ENCODE data around the gene UGGT1. TPM values are rescaled to one million over a fixed set of nuclear protein-coding genes. Genes with fewer than 3 reads are reported as not detected.
A peak's percentile ranks its signal among the peaks of the same experiment; 100 is the strongest.

Gene UGGT1
- total RNA-seq, 1 experiment from 2014 or later, result 74.1 TPM

GRCh38 chr2:128219891-128220290 is 128.9 kb downstream of the UGGT1 start:
- DNase-seq (ENCODE audit: low spot score), result no peak
- CTCF ChIA-PET, result no interaction called here
- no TSS peak for BruUV-seq (replicated peaks)

GRCh38 chr2:128227862-128228261 is 136.9 kb downstream of the UGGT1 start:
- POLR2A ChIA-PET (ENCODE audit: low non-redundant PET), result interaction anchor here (0.6 kb wide), 1 partner anchor 88 kb away, joined by 3 read pairs; no protein-coding TSS in a partner anchor
- no peak for DNase-seq (ENCODE audit: low spot score)
- no peaks in the 10 kb centered on the region for H3K27me3 ChIP-seq (replicated peaks; ENCODE audit: insufficient read depth, low read depth, low read length, poor library complexity)
- CTCF ChIA-PET, result no interaction called here
- no peak overlapping the region for H3K27ac ChIP-seq (ENCODE audit: low read depth, low read length, poor library complexity, severe bottlenecking)
- no peaks in the 10 kb centered on the region for H3K9me3 ChIP-seq (ENCODE audit: low read depth, low read length, poor library complexity, severe bottlenecking)
- no peak overlapping the region for H3K4me3 ChIP-seq (ENCODE audit: low read depth, low read length, poor library complexity, severe bottlenecking)
- no peaks in the 10 kb centered on the region for H3K36me3 ChIP-seq (ENCODE audit: insufficient read depth, low read length, poor library complexity, severe bottlenecking)
- no peak for TF ChIP-seq CTCF (conservative IDR thresholded peaks at IDR 0.05; ENCODE audit: low read depth, low read length)
- TF ChIP-seq EZH2 (IDR thresholded peaks at IDR 0.05; ENCODE audit: borderline replicate concordance, low read depth, low read length, poor library complexity, severe bottlenecking), result no peak
- no peaks in the 10 kb centered on the region for H3K4me1 ChIP-seq (ENCODE audit: insufficient read depth, low read length, poor library complexity, severe bottlenecking)
- no TSS peak for BruUV-seq (replicated peaks)
- intact Hi-C loops (cut with micrococcal nuclease; ENCODE audit: unreplicated experiment), result no loop called here

More at GRCh38 chr2:128219891-128220290, 128.9 kb downstream of the UGGT1 start:
- POLR2A ChIA-PET (ENCODE audit: low non-redundant PET), result no interaction called here
- Histone ChIP-seq H3K4me1 (ENCODE audit: insufficient read depth, low read length, poor library complexity, severe bottlenecking) (no peaks in the 10 kb centered on the region), H3K27ac (ENCODE audit: low read depth, low read length, poor library complexity, severe bottlenecking) (no peak overlapping the region), H3K9me3 (ENCODE audit: low read depth, low read length, poor library complexity, severe bottlenecking) (no peaks in the 10 kb centered on the region), H3K4me3 (ENCODE audit: low read depth, low read length, poor library complexity, severe bottlenecking) (no peak overlapping the region), H3K27me3 (replicated peaks; ENCODE audit: insufficient read depth, low read depth, low read length, poor library complexity) (no peaks in the 10 kb centered on the region), H3K36me3 (ENCODE audit: insufficient read depth, low read length, poor library complexity, severe bottlenecking) (no peaks in the 10 kb centered on the region)
- no peak for TF ChIP-seq EZH2 (IDR thresholded peaks at IDR 0.05; ENCODE audit: borderline replicate concordance, low read depth, low read length, poor library complexity, severe bottlenecking)
- TF ChIP-seq CTCF (conservative IDR thresholded peaks at IDR 0.05; ENCODE audit: low read depth, low read length), result no peak
- intact Hi-C loops (cut with micrococcal nuclease; ENCODE audit: unreplicated experiment), result no loop called here

GRCh38 chr2:128228894-128229293 is 137.9 kb downstream of the UGGT1 start:
- peak; percentile 27 for DNase-seq (ENCODE audit: low spot score)
- no peak for TF ChIP-seq EZH2 (IDR thresholded peaks at IDR 0.05; ENCODE audit: borderline replicate concordance, low read depth, low read length, poor library complexity, severe bottlenecking)
- POLR2A ChIA-PET (ENCODE audit: low non-redundant PET), result no interaction called here
- H3K36me3 ChIP-seq (ENCODE audit: insufficient read depth, low read length, poor library complexity, severe bottlenecking), result no peaks in the 10 kb centered on the region
- CTCF ChIA-PET, result no interaction called here
- no peaks in the 10 kb centered on the region for H3K27me3 ChIP-seq (replicated peaks; ENCODE audit: insufficient read depth, low read depth, low read length, poor library complexity)
- H3K4me3 ChIP-seq (ENCODE audit: low read depth, low read length, poor library complexity, severe bottlenecking), result no peak overlapping the region
- H3K27ac ChIP-seq (ENCODE audit: low read depth, low read length, poor library complexity, severe bottlenecking), result no peak overlapping the region
- intact Hi-C loops (cut with micrococcal nuclease; ENCODE audit: unreplicated experiment), result no loop called here
- no TSS peak for BruUV-seq (replicated peaks)
- H3K9me3 ChIP-seq (ENCODE audit: low read depth, low read length, poor library complexity, severe bottlenecking), result no peaks in the 10 kb centered on the region
- H3K4me1 ChIP-seq (ENCODE audit: insufficient read depth, low read length, poor library complexity, severe bottlenecking), result no peaks in the 10 kb centered on the region
